ENCODE measurements around the gene C19orf25. TPM values are rescaled to one million over a fixed set of nuclear protein-coding genes. Genes with fewer than 3 reads are reported as not detected.

C19orf25 gene
- total and polyA plus RNA-seq, 2 of the 13 experiments (the other 11 are each of a cell fraction or from before 2014, with no cell fraction given) = 14.2 to 32.4 TPM

- WGBS (ENCODE audit: low lambda C conversion rate) = 40% methylated on average over 14 of the region's 24 CpGs
- CTCF ChIA-PET (ENCODE audit: low intra/inter-chr PET ratio, low total read pairs) = no interaction called here
- Histone ChIP-seq H3K4me2 (ENCODE audit: low read depth, low read length) (peak overlapping the region; percentile 76), H3K79me2 (ENCODE audit: insufficient read depth, low read length) (peaks cover 2% of the 10 kb centered on the region), H3K27ac (ENCODE audit: extremely low read length, insufficient read depth, low read length) (no peak overlapping the region), H4K20me1 (ENCODE audit: insufficient read depth, low read length) (peaks cover 12% of the 10 kb centered on the region), H3K4me1 (ENCODE audit: insufficient read depth, low read length) (peaks cover 25% of the 10 kb centered on the region), H3K36me3 (replicated peaks in 1 of 2; ENCODE audit: control insufficient read depth in 1 of 2, insufficient read depth in 2 of 2, low read length in 2 of 2) (peaks cover 0 to 5% of the 10 kb centered on the region in 2 experiments; a peak in 2 of 5 replicates), H2AFZ (ENCODE audit: low read length) (no peak overlapping the region), H3K9me3 (ENCODE audit: low read length) (no peaks in the 10 kb centered on the region), H3K4me3 (replicated peaks in 1 of 3; ENCODE audit: insufficient read depth in 1 of 3, low read depth in 2 of 3, low read length in 3 of 3) (peak overlapping the region in 1 of 3 experiments; percentile 69; a peak in 1 of 6 replicates), H3K9ac (ENCODE audit: insufficient read depth, low read depth, low read length) (peak overlapping the region; percentile 42; the same call in 1 of the 2 replicates), H3K27me3 (ENCODE audit: control insufficient read depth in 1 of 2, insufficient read depth in 2 of 2, low read length in 2 of 2) (no peaks in the 10 kb centered on the region)
- POLR2A ChIA-PET = interaction anchor here (0.9 to 3.6 kb wide), 4 partner anchors 16 to 32 kb away, joined by 3 to 19 read pairs (median 4); partner anchors contain the start of genes PCSK4 and REEP6
- DNase-seq (ENCODE audit: low spot score) = no peak
- no peak; the same call in 2 of the 3 replicates for ATAC-seq
- FAIRE-seq = no peak
- intact Hi-C loops (cut with micrococcal nuclease; ENCODE audit: unreplicated experiment) (no loop called here), in situ Hi-C loops (cut with HindIII; ENCODE audit: extremely low pct_ligation_motif_present, low pct_unique_long_range_greater_than_20kb) (no loop called here)
- TF ChIP-seq ZSCAN21 (CRISPR knock-in tag; IDR thresholded peaks at IDR 0.05; ENCODE audit: borderline replicate concordance) (0 out of 2 replicates have a peak, but pooled peaks have one; percentile 20), ZNF124 (CRISPR knock-in tag; IDR thresholded peaks at IDR 0.05) (no peak), POLR2A (IDR thresholded peaks at IDR 0.05; ENCODE audit: insufficient read depth in 1 of 2, low read depth in 2 of 2, low read length in 2 of 2) (0 out of 4 replicates have a peak, but pooled peaks of 1 of the 2 experiments have one; percentile 7), AGO1 (IDR thresholded peaks at IDR 0.05; ENCODE audit: low read depth, low read length, poor library complexity, severe bottlenecking) (peak; percentile 4), STAG1 (CRISPR knock-in tag; IDR thresholded peaks at IDR 0.05) (peak; percentile 43), NFKB2 (CRISPR knock-in tag; IDR thresholded peaks at IDR 0.05; ENCODE audit: borderline replicate concordance) (peak; percentile 59; the same call in 1 of the 2 replicates), ZFX (CRISPR knock-in tag; IDR thresholded peaks at IDR 0.05; ENCODE audit: low read depth) (no peak), JDP2 (CRISPR knock-in tag; IDR thresholded peaks at IDR 0.05; ENCODE audit: borderline replicate concordance) (no peak)
- TF ChIP-seq, protein P1, sequence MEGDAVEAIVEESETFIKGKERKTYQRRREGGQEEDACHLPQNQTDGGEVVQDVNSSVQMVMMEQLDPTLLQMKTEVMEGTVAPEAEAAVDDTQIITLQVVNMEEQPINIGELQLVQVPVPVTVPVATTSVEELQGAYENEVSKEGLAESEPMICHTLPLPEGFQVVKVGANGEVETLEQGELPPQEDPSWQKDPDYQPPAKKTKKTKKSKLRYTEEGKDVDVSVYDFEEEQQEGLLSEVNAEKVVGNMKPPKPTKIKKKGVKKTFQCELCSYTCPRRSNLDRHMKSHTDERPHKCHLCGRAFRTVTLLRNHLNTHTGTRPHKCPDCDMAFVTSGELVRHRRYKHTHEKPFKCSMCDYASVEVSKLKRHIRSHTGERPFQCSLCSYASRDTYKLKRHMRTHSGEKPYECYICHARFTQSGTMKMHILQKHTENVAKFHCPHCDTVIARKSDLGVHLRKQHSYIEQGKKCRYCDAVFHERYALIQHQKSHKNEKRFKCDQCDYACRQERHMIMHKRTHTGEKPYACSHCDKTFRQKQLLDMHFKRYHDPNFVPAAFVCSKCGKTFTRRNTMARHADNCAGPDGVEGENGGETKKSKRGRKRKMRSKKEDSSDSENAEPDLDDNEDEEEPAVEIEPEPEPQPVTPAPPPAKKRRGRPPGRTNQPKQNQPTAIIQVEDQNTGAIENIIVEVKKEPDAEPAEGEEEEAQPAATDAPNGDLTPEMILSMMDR (CRISPR knock-in tag; IDR thresholded peaks at IDR 0.05) = peak; percentile 51
- TF ChIP-seq, protein P2, sequence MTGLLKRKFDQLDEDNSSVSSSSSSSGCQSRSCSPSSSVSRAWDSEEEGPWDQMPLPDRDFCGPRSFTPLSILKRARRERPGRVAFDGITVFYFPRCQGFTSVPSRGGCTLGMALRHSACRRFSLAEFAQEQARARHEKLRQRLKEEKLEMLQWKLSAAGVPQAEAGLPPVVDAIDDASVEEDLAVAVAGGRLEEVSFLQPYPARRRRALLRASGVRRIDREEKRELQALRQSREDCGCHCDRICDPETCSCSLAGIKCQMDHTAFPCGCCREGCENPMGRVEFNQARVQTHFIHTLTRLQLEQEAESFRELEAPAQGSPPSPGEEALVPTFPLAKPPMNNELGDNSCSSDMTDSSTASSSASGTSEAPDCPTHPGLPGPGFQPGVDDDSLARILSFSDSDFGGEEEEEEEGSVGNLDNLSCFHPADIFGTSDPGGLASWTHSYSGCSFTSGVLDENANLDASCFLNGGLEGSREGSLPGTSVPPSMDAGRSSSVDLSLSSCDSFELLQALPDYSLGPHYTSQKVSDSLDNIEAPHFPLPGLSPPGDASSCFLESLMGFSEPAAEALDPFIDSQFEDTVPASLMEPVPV (CRISPR knock-in tag; IDR thresholded peaks at IDR 0.05) = 0 out of 2 replicates have a peak, but pooled peaks have one; percentile 13
- BruUV-seq (replicated peaks) = no TSS peak
Measured at GRCh38 chr19:1471515-1472160, 7.4 kb downstream of the C19orf25 start.
